H1 (cell line): ENCODE measurements around the gene COL4A3.

Experiments used
- CBX5 ChIP-seq: fragments of 300-800, 300-1000 bp; sonication (generic); IDR thresholded peaks from 2 replicates; pipeline ENCODE4 v1.7.1; 2016; ENCODE audit warnings: antibody characterized with exemption, low read length, low read depth
- CTCF ChIP-seq, 3 experiments: IDR thresholded peaks; 1 replicate in 2 of 3; 2 replicates in 1 of 3; pipeline versions ENCODE4 v1.5.1 to v1.6.1; 2011; ENCODE audit warnings: low read length in 3 of 3, mild to moderate bottlenecking in 3 of 3, inconsistent platforms in 2 of 3, low read depth in 1 of 3, moderate library complexity in 1 of 3; ENCODE audit not compliant: insufficient read depth in 1 of 3; ENCODE audit errors: control extremely low read depth in 1 of 3
- RAD21 ChIP-seq, 2 experiments: IDR thresholded peaks in 1 of 2; conservative IDR thresholded peaks in 1 of 2; 2 replicates each; pipeline ENCODE4 v1.6.1; 2011; ENCODE audit warnings: low read depth in 2 of 2, low read length in 2 of 2, improper control_type of control experiment in 1 of 2, inconsistent platforms in 1 of 2, mild to moderate bottlenecking in 1 of 2, moderate library complexity in 1 of 2

- TF ChIP-seq CTCF (IDR thresholded peaks at IDR 0.05; ENCODE audit: control extremely low read depth in 1 of 3, insufficient read depth in 1 of 3, low read depth in 1 of 3, low read length in 3 of 3), result no peak
- no peak for TF ChIP-seq RAD21 (IDR thresholded peaks at IDR 0.05 in 1 of 2, conservative IDR thresholded peaks at IDR 0.05 in 1 of 2; ENCODE audit: low read depth in 2 of 2, low read length in 2 of 2)
- no peak for TF ChIP-seq CBX5
These were observed 73.4 kb downstream of the COL4A3 start for GRCh38 chr2:227237786-227238185.
